H1 (cell line): ENCODE measurements around the gene PRKCH. TPM values are rescaled to one million over a fixed set of nuclear protein-coding genes. Genes with fewer than 3 reads are reported as not detected.

Experiments used
- CTCF ChIA-PET: fragments of 300-600 bp; sonication (Branson Sonifier 250); formaldehyde crosslinking; loops from one replicate; lab custom pipeline; 2021; ENCODE audit not compliant: partially characterized antibody; lab: Charles Lee
- POLR2A ChIA-PET: fragments of 300-600 bp; sonication (Branson Sonifier 250); formaldehyde crosslinking; loops from one replicate; lab custom pipeline; 2021; ENCODE audit warnings: inconsistent platforms; ENCODE audit not compliant: partially characterized antibody; lab: Charles Lee
- DNase-seq, 2 experiments: peaks; one replicate each; pipeline versions ENCODE4 v3.0.0 to v3.0.0-alpha.2; 2010 to 2022; ENCODE audit warnings: low spot score in 2 of 2, low read depth in 1 of 2, mixed read lengths in 1 of 2
- FAIRE-seq: peaks from 2 replicates; lab custom pipeline; 2011; peaks lifted over from hg19 to GRCh38; lab: Jason Lieb, UNC
- H2AFZ ChIP-seq: 2 replicates; pipeline ENCODE4 v1.8.1; 2012; ENCODE audit warnings: low read length, inconsistent platforms
- H2AK5ac ChIP-seq: 2 replicates; pipeline ENCODE4 v1.6.1; 2013; ENCODE audit warnings: low read depth, low read length
- H2BK120ac ChIP-seq: replicated peaks from 2 replicates; pipeline ENCODE3; 2013; ENCODE audit warnings: low read depth, low read length, inconsistent platforms
- H2BK12ac ChIP-seq: 2 replicates; pipeline ENCODE4 v1.6.1; 2013; ENCODE audit warnings: low read depth, low read length
- H2BK15ac ChIP-seq: 2 replicates; pipeline ENCODE4 v1.6.1; 2013; ENCODE audit warnings: low read length
- H2BK20ac ChIP-seq: 2 replicates; pipeline ENCODE4 v1.6.1; 2013; ENCODE audit warnings: low read length
- H2BK5ac ChIP-seq: 2 replicates; pipeline ENCODE4 v1.6.1; 2013; ENCODE audit warnings: low read depth, low read length
- H3K14ac ChIP-seq: 2 replicates; pipeline ENCODE4 v1.6.1; 2013; ENCODE audit warnings: inconsistent platforms; ENCODE audit not compliant: insufficient read length
- H3K18ac ChIP-seq: 2 replicates; pipeline ENCODE4 v1.6.1; 2013; ENCODE audit warnings: low read length; ENCODE audit errors: extremely low read depth
- H3K23ac ChIP-seq: 2 replicates; pipeline ENCODE4 v1.6.1; 2013; ENCODE audit warnings: inconsistent platforms; ENCODE audit not compliant: insufficient read length
- H3K23me2 ChIP-seq: 2 replicates; pipeline ENCODE4 v1.6.1; 2013; ENCODE audit warnings: low read depth, low read length
- H3K27ac ChIP-seq: 2 replicates; pipeline ENCODE4 v1.6.1; 2011; ENCODE audit warnings: low read depth, low read length, inconsistent platforms
- H3K27me3 ChIP-seq, 4 experiments: replicated peaks in 1 of 4; 1 replicate in 1 of 4; 2 replicates in 3 of 4; pipeline versions ENCODE4 v1.6.1 to v1.8.1; 2011 to 2013; ENCODE audit warnings: low read length in 3 of 4, mild to moderate bottlenecking in 3 of 4, inconsistent platforms in 2 of 4, mixed read lengths in 2 of 4, moderate library complexity in 1 of 4; ENCODE audit not compliant: control insufficient read depth in 3 of 4, insufficient read depth in 3 of 4; ENCODE audit errors: extremely low read depth in 1 of 4
- H3K36me3 ChIP-seq, 4 experiments: 2 replicates each; pipeline versions ENCODE4 v1.6.1 to v1.8.1; 2011 to 2013; ENCODE audit warnings: mild to moderate bottlenecking in 4 of 4, low read length in 3 of 4, moderate library complexity in 2 of 4, control low read depth in 1 of 4, inconsistent platforms in 1 of 4; ENCODE audit not compliant: insufficient read depth in 4 of 4, control insufficient read depth in 2 of 4
- H3K4ac ChIP-seq: replicated peaks from 2 replicates; pipeline ENCODE3; 2013; ENCODE audit warnings: low read length, low read depth, mixed read lengths, inconsistent platforms; ENCODE audit not compliant: insufficient read length
- H3K4me1 ChIP-seq, 4 experiments: replicated peaks in 1 of 4; 1 replicate in 1 of 4; 2 replicates in 3 of 4; pipeline versions ENCODE4 v1.6.1 to v1.8.1; 2011 to 2013; ENCODE audit warnings: low read length in 3 of 4, inconsistent platforms in 2 of 4, mixed read lengths in 1 of 4; ENCODE audit not compliant: insufficient read depth in 4 of 4, control insufficient read depth in 3 of 4
- H3K4me2 ChIP-seq, 2 experiments: 2 replicates each; pipeline versions ENCODE4 v1.6.1 to v1.8.1; 2011 to 2013; ENCODE audit warnings: low read depth in 2 of 2, low read length in 2 of 2, control low read depth in 1 of 2, inconsistent platforms in 1 of 2, mild to moderate bottlenecking in 1 of 2; ENCODE audit not compliant: insufficient read depth in 1 of 2
- H3K4me3 ChIP-seq, 4 experiments: fragments of 200-600, 300-600 bp in 1 of 4; sonication (generic), shearing (Covaris generic), sonication (Bioruptor Twin) in 1 of 4; 2 replicates each; pipeline versions ENCODE4 v1.5.1 to v1.8.1; 2011 to 2016; ENCODE audit warnings: low read length in 4 of 4, low read depth in 3 of 4, control low read depth in 2 of 4, inconsistent platforms in 2 of 4, mild to moderate bottlenecking in 2 of 4, mixed read lengths in 1 of 4, moderate library complexity in 1 of 4; ENCODE audit not compliant: insufficient read depth in 2 of 4; ENCODE audit errors: extremely low read depth in 1 of 4
- H3K56ac ChIP-seq: replicated peaks from 2 replicates; pipeline ENCODE3; 2013; ENCODE audit warnings: low read depth, mild to moderate bottlenecking, mixed read lengths, low read length, inconsistent platforms; ENCODE audit not compliant: insufficient read length
- H3K79me1 ChIP-seq: 2 replicates; pipeline ENCODE4 v1.6.1; 2013; ENCODE audit warnings: low read depth, low read length, control low read depth
- H3K79me2 ChIP-seq, 2 experiments: 2 replicates each; pipeline versions ENCODE4 v1.6.1 to v1.8.1; 2012 to 2013; ENCODE audit warnings: low read length in 2 of 2, mild to moderate bottlenecking in 2 of 2, inconsistent platforms in 1 of 2; ENCODE audit not compliant: insufficient read depth in 2 of 2, control insufficient read depth in 1 of 2
- H3K9ac ChIP-seq, 4 experiments: replicated peaks in 1 of 4; 1 replicate in 1 of 4; 2 replicates in 3 of 4; pipeline versions ENCODE4 v1.6.1 to v1.8.1; 2011 to 2013; ENCODE audit warnings: low read depth in 3 of 4, low read length in 3 of 4, control low read depth in 2 of 4, mild to moderate bottlenecking in 2 of 4, moderate library complexity in 2 of 4, inconsistent platforms in 1 of 4; ENCODE audit errors: extremely low read depth in 1 of 4
- H3K9me3 ChIP-seq, 2 experiments: 2 replicates each; pipeline versions ENCODE4 v1.6.1 to v1.8.1; 2012 to 2013; ENCODE audit warnings: mild to moderate bottlenecking in 2 of 2, moderate library complexity in 2 of 2, control low read depth in 1 of 2, inconsistent platforms in 1 of 2, low read depth in 1 of 2, low read length in 1 of 2, mixed read lengths in 1 of 2; ENCODE audit not compliant: insufficient read depth in 2 of 2
- H4K20me1 ChIP-seq, 2 experiments: replicated peaks in 1 of 2; 2 replicates each; pipeline versions ENCODE3 to v1.8.1; 2011 to 2013; ENCODE audit warnings: inconsistent platforms in 2 of 2, low read length in 2 of 2, mild to moderate bottlenecking in 1 of 2; ENCODE audit not compliant: insufficient read depth in 2 of 2, control insufficient read depth in 1 of 2
- H4K5ac ChIP-seq: 2 replicates; pipeline ENCODE4 v1.6.1; 2013; ENCODE audit warnings: low read length, low read depth, mixed read lengths, inconsistent platforms; ENCODE audit not compliant: insufficient read length
- H4K8ac ChIP-seq: 2 replicates; pipeline ENCODE4 v1.8.0; 2013; ENCODE audit warnings: mild to moderate bottlenecking, moderate library complexity, low read length, inconsistent platforms; ENCODE audit not compliant: insufficient read depth; ENCODE audit errors: extremely low read depth
- H4K91ac ChIP-seq: replicated peaks from 2 replicates; pipeline ENCODE3; 2013; ENCODE audit warnings: low read length, mixed read lengths, inconsistent platforms; ENCODE audit not compliant: insufficient read length
- BACH1 ChIP-seq: IDR thresholded peaks from 2 replicates; pipeline ENCODE4 v1.6.1; 2012; ENCODE audit warnings: low read length, improper control_type of control experiment
- BCL11A ChIP-seq, 2 experiments: IDR thresholded peaks; one replicate each; pipeline ENCODE4 v1.6.1; 2011; ENCODE audit warnings: low read depth in 2 of 2, low read length in 2 of 2, mild to moderate bottlenecking in 2 of 2
- CBX8 ChIP-seq: fragments of 300-800, 300-1000 bp; sonication (generic); IDR thresholded peaks from 2 replicates; pipeline ENCODE4 v1.7.1; 2016; ENCODE audit warnings: low read depth, low read length, borderline replicate concordance
- FOSL1 ChIP-seq: IDR thresholded peaks from 2 replicates; pipeline ENCODE4 v1.6.1; 2011; ENCODE audit warnings: mild to moderate bottlenecking, low read depth, low read length, moderate library complexity; ENCODE audit not compliant: insufficient read depth
- KDM4A ChIP-seq: IDR thresholded peaks from one replicate; pipeline ENCODE4 v1.7.1; 2012; ENCODE audit warnings: low read depth, mild to moderate bottlenecking, moderate library complexity, low read length, inconsistent platforms; ENCODE audit not compliant: severe bottlenecking
- KDM5A ChIP-seq: fragments of 200-600 bp; IDR thresholded peaks from 2 replicates; pipeline ENCODE4 v1.7.1; 2012; ENCODE audit warnings: mild to moderate bottlenecking, low read length, inconsistent platforms, mixed read lengths
- NANOG ChIP-seq: IDR thresholded peaks from 2 replicates; pipeline ENCODE4 v1.6.1; 2011; ENCODE audit warnings: low read length, low read depth, mild to moderate bottlenecking, inconsistent platforms; ENCODE audit not compliant: insufficient read depth, poor library complexity, severe bottlenecking
- NRF1 ChIP-seq: IDR thresholded peaks from 2 replicates; pipeline ENCODE4 v1.6.1; 2011; ENCODE audit warnings: mild to moderate bottlenecking, low read depth, low read length, improper control_type of control experiment
- POLR2A ChIP-seq, 2 experiments: IDR thresholded peaks; 1 replicate in 1 of 2; 2 replicates in 1 of 2; pipeline ENCODE4 v1.6.1; 2011; ENCODE audit warnings: low read depth in 2 of 2, low read length in 2 of 2, mild to moderate bottlenecking in 2 of 2; ENCODE audit errors: control extremely low read depth in 1 of 2
- SIRT6 ChIP-seq: IDR thresholded peaks from one replicate; pipeline ENCODE4 v1.7.1; 2012; ENCODE audit warnings: low read length, inconsistent platforms
- SP2 ChIP-seq: IDR thresholded peaks from 2 replicates; pipeline ENCODE4 v1.6.1; 2012; ENCODE audit warnings: mild to moderate bottlenecking, low read length, inconsistent platforms
- YY1 ChIP-seq: IDR thresholded peaks from 2 replicates; pipeline ENCODE4 v1.6.1; 2011; ENCODE audit warnings: low read depth, mild to moderate bottlenecking, low read length
- ZNF274 ChIP-seq: IDR thresholded peaks from 2 replicates; pipeline ENCODE4 v1.7.0; 2012; ENCODE audit warnings: low read length, borderline replicate concordance; ENCODE audit errors: extremely low read depth
- WGBS, 2 experiments: shearing (Covaris generic) in 1 of 2; methylation state at CpG; one replicate each; pipeline versions ENCODE4 v1.1.6 to v1.1.7; 2013 to 2015; ENCODE audit warnings: low lambda C conversion rate in 2 of 2, mixed read lengths in 2 of 2, inconsistent platforms in 1 of 2, low coverage in 1 of 2, missing lambda C conversion rate in 1 of 2; ENCODE audit not compliant: insufficient replicate concordance in 2 of 2, insufficient coverage in 1 of 2, insufficient read length in 1 of 2; ENCODE audit errors: extremely low coverage in 1 of 2, missing lambda C conversion rate in 1 of 2; 5-methylcytosine and 5-hydroxymethylcytosine counted together
- polyA plus RNA-seq, 7 experiments: library from polyadenylated mRNA; depleted of rRNA in 3 of 7; stranded (reverse) in 5 of 7; unstranded in 2 of 7; fragments of >200 nt in 5 of 7; fragments of 200-250 nt in 2 of 7; gene quantifications; 1 replicate in 5 of 7; 2 replicates in 1 of 7; 4 replicates in 1 of 7; pipeline versions ENCODE4 v1.2.1 to v1.2.3, GENCODE V29; 2011 to 2013; ENCODE audit warnings: missing spikeins in 2 of 7, mixed read lengths in 2 of 7
- total RNA-seq: library from RNA; stranded (reverse); fragmentation: NEBNext Ultra II Directional; extraction: Animal tissue kit (Norgen Biotek cat#: 25700); gene quantifications from 2 replicates; pipeline ENCODE4 v1.2.1, GENCODE V29; 2021
- TF ChIP-seq, protein P1 (sequence below): IDR thresholded peaks from 2 replicates; pipeline ENCODE4 v1.6.1; 2011; ENCODE audit warnings: low read length, improper control_type of control experiment

Gene PRKCH
- total and polyA plus RNA-seq, 2 of the 8 experiments (the other 6 are each of a cell fraction or from before 2014, with no cell fraction given): 6.4 to 7.0 TPM

DNA sequence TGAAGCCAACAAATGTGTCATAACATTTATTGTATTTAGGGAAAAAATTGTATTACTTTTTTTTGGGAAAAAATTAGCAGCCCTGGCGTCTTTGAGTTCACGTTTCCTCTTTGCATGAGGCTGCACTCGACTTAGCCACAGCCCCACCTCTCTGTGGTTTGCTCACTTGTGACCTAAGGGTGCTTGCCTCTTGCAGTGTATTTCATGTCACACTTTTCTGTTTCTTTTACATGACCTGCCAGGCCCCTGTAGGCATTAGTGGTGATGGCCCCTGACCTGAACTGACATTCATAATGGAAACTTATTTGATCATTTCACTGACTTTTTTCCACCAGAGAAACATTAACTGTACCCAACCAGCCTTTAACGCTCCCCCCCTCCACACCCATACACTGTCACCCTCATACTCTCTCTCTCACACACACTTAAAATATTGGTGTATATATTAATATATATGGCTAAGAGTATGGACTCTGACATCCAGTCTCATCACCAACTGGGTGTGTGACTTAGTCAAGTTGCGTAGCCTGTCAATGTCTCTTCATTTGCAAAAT is 122.9 kb downstream of the PRKCH start:
- no peak overlapping the region for H2BK120ac ChIP-seq
- no peaks in the 10 kb centered on the region for H3K36me3 ChIP-seq
- no peak overlapping the region for H4K5ac ChIP-seq
- no peak overlapping the region for H3K23ac ChIP-seq
- H3K56ac ChIP-seq: no peak overlapping the region
- no peak overlapping the region for H4K91ac ChIP-seq
- H3K14ac ChIP-seq: no peak overlapping the region
- no peak overlapping the region for H3K4ac ChIP-seq
- H2BK5ac ChIP-seq: no peak overlapping the region
- no peak overlapping the region for H3K4me2 ChIP-seq
- H3K18ac ChIP-seq: no peak overlapping the region
- no peak overlapping the region for H2BK15ac ChIP-seq
- no peaks in the 10 kb centered on the region for H3K9me3 ChIP-seq
- no peak overlapping the region for H4K8ac ChIP-seq
- DNase-seq (no peak), FAIRE-seq (no peak)
- H3K9ac ChIP-seq: no peak overlapping the region
- no peak overlapping the region for H3K4me3 ChIP-seq
- ChIA-PET CTCF (interaction anchor here (0.6 to 1.4 kb wide), 3 partner anchors 11 to 25 kb away, joined by 3 read pairs; no protein-coding TSS in a partner anchor), POLR2A (interaction anchor here (0.6 kb wide), 1 partner anchor 251 kb away, joined by 4 read pairs; the partner anchor contains the start of gene HIF1A)
- H3K4me1 ChIP-seq: peaks cover 3 to 5% (median 3%) of the 10 kb centered on the region in 4 experiments
- H2BK20ac ChIP-seq: no peak overlapping the region
- no peak overlapping the region for H2BK12ac ChIP-seq
- H3K79me2 ChIP-seq: no peaks in the 10 kb centered on the region
- H3K27ac ChIP-seq: no peak overlapping the region
- no peaks in the 10 kb centered on the region for H3K79me1 ChIP-seq
- H4K20me1 ChIP-seq: no peaks in the 10 kb centered on the region
- H2AK5ac ChIP-seq: no peak overlapping the region
- H3K23me2 ChIP-seq: peaks cover 2% of the 10 kb centered on the region; the same call in 1 of the 2 replicates
- 79% methylated on average over 5 of the region's 5 CpGs; no CpG with 5 or more reads in 1 of the 2 experiments for WGBS, 2 experiments
- H2AFZ ChIP-seq: no peak overlapping the region
- H3K27me3 ChIP-seq: no peaks in the 10 kb centered on the region
- TF ChIP-seq FOSL1 (no peak), SIRT6 (no peak), NANOG (no peak), BCL11A (IDR thresholded peaks at IDR 0.05; ENCODE audit: low read depth in 2 of 2, low read length in 2 of 2) (no peak), POLR2A (IDR thresholded peaks at IDR 0.05; ENCODE audit: control extremely low read depth in 1 of 2, low read depth in 2 of 2, low read length in 2 of 2) (no peak), YY1 (no peak), KDM5A (no peak), SP2 (no peak), ZNF274 (no peak), NRF1 (no peak), KDM4A (no peak), CBX8 (no peak), BACH1 (no peak)
- TF ChIP-seq, protein P1, sequence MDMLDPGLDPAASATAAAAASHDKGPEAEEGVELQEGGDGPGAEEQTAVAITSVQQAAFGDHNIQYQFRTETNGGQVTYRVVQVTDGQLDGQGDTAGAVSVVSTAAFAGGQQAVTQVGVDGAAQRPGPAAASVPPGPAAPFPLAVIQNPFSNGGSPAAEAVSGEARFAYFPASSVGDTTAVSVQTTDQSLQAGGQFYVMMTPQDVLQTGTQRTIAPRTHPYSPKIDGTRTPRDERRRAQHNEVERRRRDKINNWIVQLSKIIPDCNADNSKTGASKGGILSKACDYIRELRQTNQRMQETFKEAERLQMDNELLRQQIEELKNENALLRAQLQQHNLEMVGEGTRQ: no peak
